Measurements from ENCODE around the gene GTF2H4.

GRCh38 chr6:30893666-30894065 lies 14.3 kb upstream of the GTF2H4 start:
- TF ChIP-seq, protein P1, sequence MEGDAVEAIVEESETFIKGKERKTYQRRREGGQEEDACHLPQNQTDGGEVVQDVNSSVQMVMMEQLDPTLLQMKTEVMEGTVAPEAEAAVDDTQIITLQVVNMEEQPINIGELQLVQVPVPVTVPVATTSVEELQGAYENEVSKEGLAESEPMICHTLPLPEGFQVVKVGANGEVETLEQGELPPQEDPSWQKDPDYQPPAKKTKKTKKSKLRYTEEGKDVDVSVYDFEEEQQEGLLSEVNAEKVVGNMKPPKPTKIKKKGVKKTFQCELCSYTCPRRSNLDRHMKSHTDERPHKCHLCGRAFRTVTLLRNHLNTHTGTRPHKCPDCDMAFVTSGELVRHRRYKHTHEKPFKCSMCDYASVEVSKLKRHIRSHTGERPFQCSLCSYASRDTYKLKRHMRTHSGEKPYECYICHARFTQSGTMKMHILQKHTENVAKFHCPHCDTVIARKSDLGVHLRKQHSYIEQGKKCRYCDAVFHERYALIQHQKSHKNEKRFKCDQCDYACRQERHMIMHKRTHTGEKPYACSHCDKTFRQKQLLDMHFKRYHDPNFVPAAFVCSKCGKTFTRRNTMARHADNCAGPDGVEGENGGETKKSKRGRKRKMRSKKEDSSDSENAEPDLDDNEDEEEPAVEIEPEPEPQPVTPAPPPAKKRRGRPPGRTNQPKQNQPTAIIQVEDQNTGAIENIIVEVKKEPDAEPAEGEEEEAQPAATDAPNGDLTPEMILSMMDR (IDR thresholded peaks at IDR 0.05) = no peak
- TF ChIP-seq EZH2 (IDR thresholded peaks at IDR 0.05) = no peak
